ENCODE measurements around the gene RFESD. TPM values are rescaled to one million over a fixed set of nuclear protein-coding genes. Genes with fewer than 3 reads are reported as not detected.

RFESD gene
- total RNA-seq, 1 donor from 2014 or later = 4.4 TPM

- no peaks in the 10 kb centered on the region for H3K79me2 ChIP-seq (ENCODE audit: low read depth)
- H4K20me1 ChIP-seq (ENCODE audit: low read depth) = no peaks in the 10 kb centered on the region
- no peak overlapping the region for H3K27ac Mint-ChIP-seq
- peaks cover 2% of the 10 kb centered on the region for H3K27me3 Mint-ChIP-seq (ENCODE audit: insufficient read depth, low read depth)
- H3F3A ChIP-seq (ENCODE audit: low read depth) = no peaks in the 10 kb centered on the region
- no peak for DNase-seq (ENCODE audit: low spot score)
- no peak overlapping the region for H3K4me3 Mint-ChIP-seq
- no peak overlapping the region for H3K4me2 ChIP-seq
- H2AFZ ChIP-seq (replicated peaks) = no peak overlapping the region
- H3K27me3 ChIP-seq = no peaks in the 10 kb centered on the region
- H3K4me1 ChIP-seq = no peaks in the 10 kb centered on the region
- H3K36me3 Mint-ChIP-seq = no peaks in the 10 kb centered on the region
- no peaks in the 10 kb centered on the region for H3K9me3 ChIP-seq (ENCODE audit: low read depth)
- H3K9ac ChIP-seq = no peak overlapping the region
- no peak overlapping the region for H3K27ac ChIP-seq
- no peak overlapping the region for H3K4me3 ChIP-seq
- peaks cover 3% of the 10 kb centered on the region for H3K9me3 Mint-ChIP-seq
- peaks cover 6% of the 10 kb centered on the region for H3K4me1 Mint-ChIP-seq
- H3K36me3 ChIP-seq = no peaks in the 10 kb centered on the region
- TF ChIP-seq, protein P1, sequence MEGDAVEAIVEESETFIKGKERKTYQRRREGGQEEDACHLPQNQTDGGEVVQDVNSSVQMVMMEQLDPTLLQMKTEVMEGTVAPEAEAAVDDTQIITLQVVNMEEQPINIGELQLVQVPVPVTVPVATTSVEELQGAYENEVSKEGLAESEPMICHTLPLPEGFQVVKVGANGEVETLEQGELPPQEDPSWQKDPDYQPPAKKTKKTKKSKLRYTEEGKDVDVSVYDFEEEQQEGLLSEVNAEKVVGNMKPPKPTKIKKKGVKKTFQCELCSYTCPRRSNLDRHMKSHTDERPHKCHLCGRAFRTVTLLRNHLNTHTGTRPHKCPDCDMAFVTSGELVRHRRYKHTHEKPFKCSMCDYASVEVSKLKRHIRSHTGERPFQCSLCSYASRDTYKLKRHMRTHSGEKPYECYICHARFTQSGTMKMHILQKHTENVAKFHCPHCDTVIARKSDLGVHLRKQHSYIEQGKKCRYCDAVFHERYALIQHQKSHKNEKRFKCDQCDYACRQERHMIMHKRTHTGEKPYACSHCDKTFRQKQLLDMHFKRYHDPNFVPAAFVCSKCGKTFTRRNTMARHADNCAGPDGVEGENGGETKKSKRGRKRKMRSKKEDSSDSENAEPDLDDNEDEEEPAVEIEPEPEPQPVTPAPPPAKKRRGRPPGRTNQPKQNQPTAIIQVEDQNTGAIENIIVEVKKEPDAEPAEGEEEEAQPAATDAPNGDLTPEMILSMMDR (IDR thresholded peaks at IDR 0.05) = no peak
- no peak for TF ChIP-seq EZH2 (IDR thresholded peaks at IDR 0.05)
- no peak for TF ChIP-seq EZH2phosphoT487 (IDR thresholded peaks at IDR 0.05)
These were observed 22.2 kb downstream of the RFESD start for GRCh38 chr5:95668728-95669127.

GRCh38 chr5:95669540-95669939 is 23.0 kb downstream of the RFESD start:
- H4K20me1 ChIP-seq (ENCODE audit: low read depth) = no peaks in the 10 kb centered on the region
- H3K79me2 ChIP-seq (ENCODE audit: low read depth) = no peaks in the 10 kb centered on the region
- DNase-seq (ENCODE audit: low spot score) = no peak
- no peaks in the 10 kb centered on the region for H3K27me3 ChIP-seq
- no peak overlapping the region for H3K27ac ChIP-seq
- H2AFZ ChIP-seq (replicated peaks) = no peak overlapping the region
- no peaks in the 10 kb centered on the region for H3K4me1 ChIP-seq
- Mint-ChIP-seq H3K36me3 (no peaks in the 10 kb centered on the region), H3K27me3 (ENCODE audit: insufficient read depth, low read depth) (peaks cover 2% of the 10 kb centered on the region), H3K9me3 (peaks cover 3% of the 10 kb centered on the region), H3K4me3 (no peak overlapping the region), H3K4me1 (peaks cover 6% of the 10 kb centered on the region), H3K27ac (no peak overlapping the region)
- H3K4me3 ChIP-seq = no peak overlapping the region
- H3K36me3 ChIP-seq = no peaks in the 10 kb centered on the region
- H3K4me2 ChIP-seq = no peak overlapping the region
- TF ChIP-seq EZH2phosphoT487 (IDR thresholded peaks at IDR 0.05) (no peak), EZH2 (IDR thresholded peaks at IDR 0.05) (no peak)
- TF ChIP-seq, protein P1 (IDR thresholded peaks at IDR 0.05) = no peak
- no peaks in the 10 kb centered on the region for H3K9me3 ChIP-seq (ENCODE audit: low read depth)
- H3K9ac ChIP-seq = no peak overlapping the region
- H3F3A ChIP-seq (ENCODE audit: low read depth) = no peaks in the 10 kb centered on the region

DNA sequence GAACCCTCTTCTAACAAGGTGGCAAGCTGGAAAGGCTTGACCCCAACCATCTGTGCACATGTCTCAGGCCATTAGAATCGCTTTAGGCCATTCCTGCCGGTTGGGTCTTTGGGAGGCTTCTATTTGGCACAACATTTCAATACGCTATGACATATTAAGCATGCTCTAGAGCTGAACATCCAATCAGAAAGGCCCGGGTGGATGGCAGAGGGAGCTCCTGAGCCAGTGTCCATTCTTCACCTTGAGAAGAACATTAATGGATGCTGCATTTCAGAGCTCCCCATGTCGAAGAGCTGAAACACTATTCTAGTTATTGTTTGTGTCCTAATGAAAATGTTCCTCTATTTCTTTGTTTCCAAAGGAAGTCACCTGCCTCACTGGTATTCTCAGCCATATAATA is 23.4 kb downstream of the RFESD start:
- no peak for DNase-seq (ENCODE audit: low spot score)
- Histone ChIP-seq H3K4me2 (no peak overlapping the region), H3K4me3 (no peak overlapping the region), H3K9me3 (ENCODE audit: low read depth) (no peaks in the 10 kb centered on the region), H3K27ac (no peak overlapping the region), H3F3A (ENCODE audit: low read depth) (no peaks in the 10 kb centered on the region), H3K4me1 (no peaks in the 10 kb centered on the region), H3K36me3 (no peaks in the 10 kb centered on the region), H4K20me1 (ENCODE audit: low read depth) (no peaks in the 10 kb centered on the region), H3K9ac (no peak overlapping the region), H2AFZ (replicated peaks) (no peak overlapping the region), H3K79me2 (ENCODE audit: low read depth) (no peaks in the 10 kb centered on the region), H3K27me3 (no peaks in the 10 kb centered on the region)
- no peaks in the 10 kb centered on the region for H3K36me3 Mint-ChIP-seq
- H3K9me3 Mint-ChIP-seq = peaks cover 3% of the 10 kb centered on the region
- peaks cover 2% of the 10 kb centered on the region for H3K27me3 Mint-ChIP-seq (ENCODE audit: insufficient read depth, low read depth)
- H3K4me1 Mint-ChIP-seq = peaks cover 6% of the 10 kb centered on the region
- H3K4me3 Mint-ChIP-seq = no peak overlapping the region
- TF ChIP-seq EZH2 (IDR thresholded peaks at IDR 0.05) (no peak), EZH2phosphoT487 (IDR thresholded peaks at IDR 0.05) (no peak)
- TF ChIP-seq, protein P1 (IDR thresholded peaks at IDR 0.05) = no peak
- H3K27ac Mint-ChIP-seq = no peak overlapping the region

All from neural progenitor cell (in vitro differentiated cells).